GM19468 (cell line): Measurements from ENCODE around the gene EXD3.
"Not testable (repeated sequence)": the region's sequence is repeated elsewhere in the genome, so short reads cannot be mapped to it uniquely, and the experiment has no call there.

Experiments used
- ATAC-seq: cut with Tn5 transposase; IDR thresholded peaks from one replicate; pipeline ENCODE4 v1.9.1; 2021; ENCODE audit warnings: mild to moderate bottlenecking, moderate library complexity, moderate number of reproducible peaks; ENCODE audit not compliant: unreplicated experiment; ENCODE audit errors: extremely low read depth

EXD3 gene

DNA sequence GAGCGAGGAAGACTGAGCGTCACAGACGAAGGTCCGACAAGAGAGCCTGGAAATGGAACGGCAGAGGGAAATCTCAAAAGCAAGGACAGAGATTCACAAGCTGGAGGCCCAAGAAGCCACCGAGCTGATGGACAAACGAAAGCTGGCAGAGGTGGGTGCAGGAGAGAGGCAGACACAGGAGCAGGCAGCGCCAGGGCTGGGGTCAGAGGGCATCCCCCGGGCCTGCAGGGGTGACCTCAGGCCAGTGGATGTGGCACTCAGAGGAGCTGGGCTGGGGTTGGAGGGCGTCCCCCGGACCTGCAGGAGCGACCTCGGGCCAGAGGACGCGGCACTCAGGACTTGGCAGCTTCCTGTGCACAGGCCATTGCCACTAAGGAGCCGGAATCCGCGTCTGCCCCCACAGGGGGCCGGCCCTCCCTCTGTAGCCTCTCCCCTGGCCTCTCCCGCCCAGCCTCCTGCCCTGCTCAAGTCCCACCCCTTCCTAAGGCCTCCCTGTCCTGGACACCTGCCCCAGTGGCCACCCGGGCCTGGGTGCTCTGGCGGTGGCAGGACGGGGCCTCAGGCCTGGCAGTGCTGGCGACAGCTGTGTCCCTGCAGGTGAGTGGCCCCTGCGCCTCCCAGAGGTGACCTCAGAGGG, 40.4 kb downstream of the EXD3 start:
- ATAC-seq = no peak

DNA sequence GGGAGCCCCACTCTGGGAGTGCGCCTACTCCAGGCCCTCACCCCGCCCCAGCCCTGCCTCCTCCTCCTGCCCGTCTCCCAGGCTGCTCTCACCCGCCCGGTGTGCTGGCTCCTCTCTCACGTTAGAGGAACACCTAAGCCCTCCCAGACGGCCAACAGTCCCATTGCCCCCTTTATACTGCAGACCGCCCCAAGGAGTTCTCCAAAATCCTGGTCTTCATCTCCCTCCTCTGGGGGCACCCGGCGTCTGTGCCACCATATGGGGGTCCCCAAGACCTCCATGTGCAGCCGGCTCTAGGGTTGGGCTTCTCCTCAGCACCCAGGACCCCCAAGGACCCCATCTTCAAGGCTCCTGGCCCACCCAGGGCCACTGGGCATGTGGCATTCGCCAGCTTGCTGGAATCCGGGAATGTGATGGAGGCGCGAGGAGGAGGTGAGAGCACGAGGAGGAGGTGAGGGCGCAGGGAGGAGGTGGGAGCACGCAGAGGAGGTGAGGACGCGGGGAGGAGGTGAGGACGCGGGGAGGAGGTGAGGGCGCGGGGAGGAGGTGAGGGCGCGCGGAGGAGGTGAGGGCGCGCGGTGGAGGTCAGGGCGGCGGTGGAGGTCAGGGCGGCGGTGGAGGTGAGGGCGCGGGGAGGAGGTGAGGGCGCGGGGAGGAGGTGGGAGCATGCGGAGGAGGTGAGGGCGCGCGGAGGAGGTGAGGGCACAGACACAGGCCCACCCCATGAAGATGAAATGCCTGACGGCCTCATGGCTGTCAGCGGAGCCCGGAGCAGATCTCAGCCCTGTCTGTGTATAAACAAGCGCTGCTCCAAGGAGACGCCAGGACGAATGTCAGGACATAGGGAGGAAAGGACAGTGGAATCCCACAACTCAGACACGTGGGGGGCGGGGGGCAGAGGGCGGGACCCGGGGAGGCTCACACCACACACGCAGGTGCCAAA, 41.2 kb downstream of the EXD3 start:
- no peak for ATAC-seq

DNA sequence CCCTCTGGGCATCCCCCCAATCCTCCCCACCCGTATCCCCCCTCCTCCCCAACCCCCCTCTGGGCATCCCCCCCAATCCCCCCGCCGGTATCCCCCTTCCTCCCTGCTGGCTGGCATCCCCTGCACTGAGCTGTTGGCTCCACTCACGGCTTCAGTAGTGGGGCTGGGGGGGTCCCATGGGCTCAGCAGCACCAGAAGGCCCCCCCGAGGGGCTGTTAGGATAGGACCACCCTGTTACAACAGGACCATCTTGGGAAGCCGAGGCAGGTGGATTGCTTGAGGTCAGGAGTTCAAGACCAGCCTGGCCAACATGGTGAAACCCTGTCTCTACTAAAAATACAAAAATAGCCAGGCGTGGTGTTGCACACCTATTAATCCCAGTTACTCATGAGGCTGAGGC, 42.4 kb downstream of the EXD3 start:
- no peak for ATAC-seq

GRCh38 chr9:137380171-137380570, 42.8 kb downstream of the EXD3 start:
- no peak for ATAC-seq

DNA sequence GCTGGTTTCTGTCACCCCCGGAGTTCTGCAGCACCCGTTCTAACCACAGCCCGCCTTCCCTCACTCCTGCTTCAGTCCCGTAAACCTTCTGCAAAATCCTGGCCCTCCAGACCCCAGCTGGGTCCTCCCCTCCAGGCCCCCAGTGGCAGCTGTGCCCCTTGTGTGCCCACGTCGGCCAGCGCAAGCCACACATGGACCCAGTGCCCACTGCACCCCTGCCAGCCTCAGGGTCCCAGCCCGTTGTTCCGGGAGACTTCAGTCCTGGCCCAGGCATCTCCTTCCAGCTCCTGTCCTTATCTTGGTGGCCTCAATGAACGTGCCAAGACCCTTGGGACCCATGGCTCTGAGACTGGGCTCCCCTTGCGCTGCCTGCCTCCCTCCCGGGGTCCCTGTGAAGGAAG, 43.2 kb downstream of the EXD3 start:
- no peak for ATAC-seq

DNA sequence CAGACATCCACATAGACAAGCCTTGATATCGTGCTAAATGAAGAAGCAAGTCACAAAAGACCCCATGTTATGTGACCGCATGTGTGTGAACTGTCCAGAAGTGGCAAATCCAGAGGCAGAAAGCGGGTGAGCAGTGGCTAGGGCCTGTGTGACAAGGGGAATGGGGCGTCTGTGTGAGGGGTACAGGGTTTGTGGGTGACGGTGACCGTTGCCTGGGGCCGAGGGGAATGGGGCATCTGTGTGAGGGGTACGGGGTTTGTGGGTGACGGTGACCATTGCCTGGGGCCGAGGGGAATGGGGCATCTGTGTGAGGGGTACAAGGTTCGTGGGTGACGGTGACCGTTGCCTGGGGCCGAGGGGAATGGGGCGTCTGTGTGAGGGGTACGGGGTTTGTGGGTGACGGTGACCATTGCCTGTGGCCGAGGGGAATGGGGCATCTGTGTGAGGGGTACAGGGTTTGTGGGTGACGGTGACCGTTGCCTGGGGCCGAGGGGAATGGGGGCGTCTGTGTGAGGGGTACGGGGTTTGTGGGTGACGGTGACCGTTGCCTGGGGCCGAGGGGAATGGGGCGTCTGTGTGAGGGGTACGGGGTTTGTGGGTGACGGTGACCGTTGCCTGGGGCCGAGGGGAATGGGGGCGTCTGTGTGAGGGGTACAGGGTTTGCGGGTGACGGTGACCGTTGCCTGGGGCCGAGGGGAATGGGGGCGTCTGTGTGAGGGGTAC, 44.1 kb downstream of the EXD3 start:
- ATAC-seq = not testable (repeated sequence)

DNA sequence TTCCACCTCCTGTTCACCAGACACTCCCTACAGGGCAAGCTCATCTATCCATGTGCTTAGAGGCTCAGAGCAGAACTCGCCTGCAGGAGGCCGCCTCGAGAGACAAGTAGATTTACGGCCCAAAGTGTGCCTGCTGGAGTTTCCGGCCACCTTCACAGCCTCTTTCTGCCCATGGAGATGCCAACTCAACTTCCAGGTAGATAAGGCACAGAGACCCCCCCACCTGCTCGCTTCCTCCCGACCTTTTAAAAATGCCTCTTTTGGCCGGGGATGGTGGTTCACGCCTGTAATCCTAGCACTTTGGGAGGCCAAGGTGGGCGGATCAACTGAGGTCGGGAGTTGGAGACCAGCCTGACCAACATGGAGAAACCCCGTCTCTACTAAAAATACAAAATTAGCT, 46.6 kb downstream of the EXD3 start:
- ATAC-seq = no peak

- ATAC-seq = no peak
Measured at GRCh38 chr9:137375321-137376058, 47.5 kb downstream of the EXD3 start.

- ATAC-seq = no peak
Measured at GRCh38 chr9:137374131-137374845, 48.7 kb downstream of the EXD3 start.

GRCh38 chr9:137373611-137373980, 49.4 kb downstream of the EXD3 start:
- ATAC-seq = no peak

- no peak for ATAC-seq
Measured at GRCh38 chr9:137372693-137373610, 50.0 kb downstream of the EXD3 start.

DNA sequence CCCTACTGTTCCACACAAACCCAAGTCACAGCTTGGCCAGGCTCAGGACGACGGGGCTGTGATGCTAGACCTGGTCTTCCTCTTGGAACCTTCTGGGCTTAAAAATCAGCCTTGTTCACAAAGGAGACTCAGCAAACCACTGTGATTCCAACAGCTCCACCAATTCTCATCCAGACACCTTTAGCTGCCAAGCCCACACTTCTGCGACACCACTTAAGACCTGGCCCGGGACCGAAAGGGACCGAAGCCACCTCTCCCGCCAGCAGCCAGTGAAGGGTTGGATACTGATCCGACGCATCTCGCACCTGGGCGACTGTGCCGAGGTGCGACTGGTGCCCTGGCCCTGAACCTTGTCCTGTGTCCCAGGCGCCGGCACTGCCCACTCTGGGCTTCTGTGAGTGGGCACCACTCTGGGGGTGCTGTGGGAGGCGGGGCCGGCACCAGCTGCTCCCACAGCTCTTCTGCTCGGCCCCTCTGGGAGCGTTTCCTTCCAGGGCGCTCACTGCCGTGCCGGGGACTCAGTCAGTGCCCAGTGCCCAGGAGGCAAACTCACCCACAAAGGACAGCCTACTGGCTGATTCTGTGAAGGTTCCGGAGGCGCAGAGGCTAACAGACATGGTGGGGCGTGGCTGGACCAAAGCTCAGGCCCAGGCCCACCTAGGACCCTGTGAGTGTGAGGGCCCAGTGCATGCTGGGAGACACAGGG, 50.9 kb downstream of the EXD3 start:
- ATAC-seq = no peak

DNA sequence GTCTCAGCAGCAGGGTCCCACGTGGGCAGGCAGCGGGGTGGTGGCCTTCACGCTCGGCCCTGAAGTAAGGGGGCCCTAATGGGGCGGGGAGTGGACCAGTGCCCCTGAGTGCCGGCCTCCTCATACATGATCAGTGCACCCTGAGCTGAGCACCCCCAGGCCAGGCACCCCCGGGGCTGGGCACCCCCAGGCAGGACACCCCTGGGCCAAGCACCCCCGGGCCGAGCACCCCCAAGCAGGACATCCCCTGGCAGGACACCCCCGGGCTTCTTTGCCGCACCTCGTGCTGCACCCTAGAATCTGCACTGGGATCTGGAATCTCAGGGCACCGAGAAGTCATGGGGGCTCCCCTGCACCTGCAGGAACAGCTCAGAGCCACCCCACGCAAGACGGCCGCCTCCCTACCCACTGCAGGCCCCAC, 51.4 kb downstream of the EXD3 start:
- ATAC-seq = no peak

- no peak for ATAC-seq
Measured at GRCh38 chr9:137370865-137371520, 52.0 kb downstream of the EXD3 start.

GRCh38 chr9:137369911-137370764, 52.8 kb downstream of the EXD3 start:
- ATAC-seq = no peak

DNA sequence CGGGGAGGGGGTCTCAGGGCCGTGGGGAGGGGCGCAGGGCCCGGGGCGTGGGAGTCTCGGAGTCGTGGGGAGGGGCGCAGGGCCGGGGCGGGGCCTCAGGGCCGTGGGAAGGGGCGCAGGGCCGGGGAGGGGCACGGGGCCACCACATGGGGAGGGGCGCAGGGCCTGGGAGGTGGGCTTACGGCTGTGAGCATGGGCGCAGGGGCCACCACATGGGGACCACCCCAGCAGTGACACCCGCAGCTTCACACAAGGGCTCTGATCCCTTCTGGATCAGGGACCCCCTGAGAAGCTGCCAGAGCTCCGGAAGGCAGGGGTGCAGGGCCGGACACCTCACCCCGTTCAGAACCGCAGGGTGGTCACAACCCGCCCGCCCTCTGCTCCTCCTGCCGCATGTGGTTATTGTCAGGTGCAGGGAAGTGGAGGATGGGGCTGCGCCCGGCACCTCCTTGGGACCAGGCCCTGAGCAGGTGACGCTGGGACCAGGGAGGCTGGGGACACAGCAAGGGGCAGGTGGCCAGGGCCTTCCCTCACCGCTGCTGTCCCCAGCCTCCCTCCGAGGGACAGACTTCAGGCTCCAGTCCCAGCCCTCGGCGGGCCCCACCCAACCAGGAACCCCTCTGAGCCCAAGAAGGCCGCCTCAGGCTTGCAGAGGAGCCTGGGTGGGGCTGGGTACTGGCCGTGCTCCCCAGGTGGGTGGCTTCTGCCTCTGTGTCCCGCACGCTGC, 53.7 kb downstream of the EXD3 start:
- ATAC-seq = no peak
